ENCODE data around the gene SHROOM3.

DNA sequence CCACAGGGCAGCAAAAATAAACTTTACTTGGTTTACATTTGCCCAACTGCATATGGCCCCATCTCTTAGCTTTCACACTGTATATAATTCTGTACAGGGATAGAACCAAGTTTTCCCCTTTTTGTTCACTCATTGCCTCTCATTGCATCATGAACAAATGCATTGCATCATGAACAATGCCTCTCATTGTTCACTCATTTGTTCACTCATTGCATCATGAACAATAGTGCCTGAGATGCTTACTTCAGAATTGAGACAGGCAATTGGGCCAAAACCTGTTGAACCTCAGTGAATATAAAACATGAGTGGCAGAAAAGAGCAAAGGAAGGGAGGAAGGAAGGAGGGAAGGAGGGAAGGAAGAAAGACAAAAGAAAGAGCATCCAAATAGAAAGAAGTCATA, 364.7 kb downstream of the SHROOM3 start:
- TF ChIP-seq RAD21 (IDR thresholded peaks at IDR 0.05) (no peak), SP1 (IDR thresholded peaks at IDR 0.05) (no peak), TAF1 (conservative IDR thresholded peaks at IDR 0.05) (no peak), NR2F2 (IDR thresholded peaks at IDR 0.05) (no peak), JUND (IDR thresholded peaks at IDR 0.05) (no peak), GABPA (IDR thresholded peaks at IDR 0.05 in 1 of 2, conservative IDR thresholded peaks at IDR 0.05 in 1 of 2) (no peak), EGR1 (IDR thresholded peaks at IDR 0.05; ENCODE audit: low read depth in 2 of 2) (no peak), HNF4G (IDR thresholded peaks at IDR 0.05) (no peak), HNF4A (conservative IDR thresholded peaks at IDR 0.05) (no peak)
- TF ChIP-seq, protein P1, sequence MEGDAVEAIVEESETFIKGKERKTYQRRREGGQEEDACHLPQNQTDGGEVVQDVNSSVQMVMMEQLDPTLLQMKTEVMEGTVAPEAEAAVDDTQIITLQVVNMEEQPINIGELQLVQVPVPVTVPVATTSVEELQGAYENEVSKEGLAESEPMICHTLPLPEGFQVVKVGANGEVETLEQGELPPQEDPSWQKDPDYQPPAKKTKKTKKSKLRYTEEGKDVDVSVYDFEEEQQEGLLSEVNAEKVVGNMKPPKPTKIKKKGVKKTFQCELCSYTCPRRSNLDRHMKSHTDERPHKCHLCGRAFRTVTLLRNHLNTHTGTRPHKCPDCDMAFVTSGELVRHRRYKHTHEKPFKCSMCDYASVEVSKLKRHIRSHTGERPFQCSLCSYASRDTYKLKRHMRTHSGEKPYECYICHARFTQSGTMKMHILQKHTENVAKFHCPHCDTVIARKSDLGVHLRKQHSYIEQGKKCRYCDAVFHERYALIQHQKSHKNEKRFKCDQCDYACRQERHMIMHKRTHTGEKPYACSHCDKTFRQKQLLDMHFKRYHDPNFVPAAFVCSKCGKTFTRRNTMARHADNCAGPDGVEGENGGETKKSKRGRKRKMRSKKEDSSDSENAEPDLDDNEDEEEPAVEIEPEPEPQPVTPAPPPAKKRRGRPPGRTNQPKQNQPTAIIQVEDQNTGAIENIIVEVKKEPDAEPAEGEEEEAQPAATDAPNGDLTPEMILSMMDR (IDR thresholded peaks at IDR 0.05; ENCODE audit: low read depth, low read length, missing input control), result no peak
- TF ChIP-seq, protein P2, sequence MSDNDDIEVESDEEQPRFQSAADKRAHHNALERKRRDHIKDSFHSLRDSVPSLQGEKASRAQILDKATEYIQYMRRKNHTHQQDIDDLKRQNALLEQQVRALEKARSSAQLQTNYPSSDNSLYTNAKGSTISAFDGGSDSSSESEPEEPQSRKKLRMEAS (IDR thresholded peaks at IDR 0.05), result no peak
- TF ChIP-seq, protein P3, sequence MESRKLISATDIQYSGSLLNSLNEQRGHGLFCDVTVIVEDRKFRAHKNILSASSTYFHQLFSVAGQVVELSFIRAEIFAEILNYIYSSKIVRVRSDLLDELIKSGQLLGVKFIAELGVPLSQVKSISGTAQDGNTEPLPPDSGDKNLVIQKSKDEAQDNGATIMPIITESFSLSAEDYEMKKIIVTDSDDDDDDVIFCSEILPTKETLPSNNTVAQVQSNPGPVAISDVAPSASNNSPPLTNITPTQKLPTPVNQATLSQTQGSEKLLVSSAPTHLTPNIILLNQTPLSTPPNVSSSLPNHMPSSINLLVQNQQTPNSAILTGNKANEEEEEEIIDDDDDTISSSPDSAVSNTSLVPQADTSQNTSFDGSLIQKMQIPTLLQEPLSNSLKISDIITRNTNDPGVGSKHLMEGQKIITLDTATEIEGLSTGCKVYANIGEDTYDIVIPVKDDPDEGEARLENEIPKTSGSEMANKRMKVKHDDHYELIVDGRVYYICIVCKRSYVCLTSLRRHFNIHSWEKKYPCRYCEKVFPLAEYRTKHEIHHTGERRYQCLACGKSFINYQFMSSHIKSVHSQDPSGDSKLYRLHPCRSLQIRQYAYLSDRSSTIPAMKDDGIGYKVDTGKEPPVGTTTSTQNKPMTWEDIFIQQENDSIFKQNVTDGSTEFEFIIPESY (IDR thresholded peaks at IDR 0.05), result no peak
- TF ChIP-seq, protein P4, sequence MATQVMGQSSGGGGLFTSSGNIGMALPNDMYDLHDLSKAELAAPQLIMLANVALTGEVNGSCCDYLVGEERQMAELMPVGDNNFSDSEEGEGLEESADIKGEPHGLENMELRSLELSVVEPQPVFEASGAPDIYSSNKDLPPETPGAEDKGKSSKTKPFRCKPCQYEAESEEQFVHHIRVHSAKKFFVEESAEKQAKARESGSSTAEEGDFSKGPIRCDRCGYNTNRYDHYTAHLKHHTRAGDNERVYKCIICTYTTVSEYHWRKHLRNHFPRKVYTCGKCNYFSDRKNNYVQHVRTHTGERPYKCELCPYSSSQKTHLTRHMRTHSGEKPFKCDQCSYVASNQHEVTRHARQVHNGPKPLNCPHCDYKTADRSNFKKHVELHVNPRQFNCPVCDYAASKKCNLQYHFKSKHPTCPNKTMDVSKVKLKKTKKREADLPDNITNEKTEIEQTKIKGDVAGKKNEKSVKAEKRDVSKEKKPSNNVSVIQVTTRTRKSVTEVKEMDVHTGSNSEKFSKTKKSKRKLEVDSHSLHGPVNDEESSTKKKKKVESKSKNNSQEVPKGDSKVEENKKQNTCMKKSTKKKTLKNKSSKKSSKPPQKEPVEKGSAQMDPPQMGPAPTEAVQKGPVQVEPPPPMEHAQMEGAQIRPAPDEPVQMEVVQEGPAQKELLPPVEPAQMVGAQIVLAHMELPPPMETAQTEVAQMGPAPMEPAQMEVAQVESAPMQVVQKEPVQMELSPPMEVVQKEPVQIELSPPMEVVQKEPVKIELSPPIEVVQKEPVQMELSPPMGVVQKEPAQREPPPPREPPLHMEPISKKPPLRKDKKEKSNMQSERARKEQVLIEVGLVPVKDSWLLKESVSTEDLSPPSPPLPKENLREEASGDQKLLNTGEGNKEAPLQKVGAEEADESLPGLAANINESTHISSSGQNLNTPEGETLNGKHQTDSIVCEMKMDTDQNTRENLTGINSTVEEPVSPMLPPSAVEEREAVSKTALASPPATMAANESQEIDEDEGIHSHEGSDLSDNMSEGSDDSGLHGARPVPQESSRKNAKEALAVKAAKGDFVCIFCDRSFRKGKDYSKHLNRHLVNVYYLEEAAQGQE (IDR thresholded peaks at IDR 0.05), result no peak

All from liver (tissue), 3 donors.